Kidney tubule cell (primary cell): Measurements from ENCODE around the gene JTB.

ENCODE experiments used
- DNase-seq: peaks from one replicate; pipeline ENCODE4 v3.0.0-alpha.2; 2018; ENCODE audit warnings: low spot score

The JTB gene

GRCh38 chr1:153932156-153933131 lies 45.0 kb downstream of the JTB start:
- DNase-seq, result peak; percentile 55

GRCh38 chr1:153929981-153930948 lies 47.2 kb downstream of the JTB start:
- no peak for DNase-seq

GRCh38 chr1:153929426-153929825 lies 48.0 kb downstream of the JTB start:
- DNase-seq, result no peak

GRCh38 chr1:153928791-153929341 lies 48.6 kb downstream of the JTB start:
- DNase-seq, result no peak

GRCh38 chr1:153928245-153928644 lies 49.2 kb downstream of the JTB start:
- DNase-seq, result no peak

- DNase-seq, result no peak
Observed at GRCh38 chr1:153926405-153926804, 51.1 kb downstream of the JTB start.
